ENCODE data around the gene AUTS2. TPM values are rescaled to one million over a fixed set of nuclear protein-coding genes. Genes with fewer than 3 reads are reported as not detected.
A peak's percentile ranks its signal among the peaks of the same experiment; 100 is the strongest.

The AUTS2 gene
- total RNA-seq, 1 experiment from 2014 or later, result 2.2 TPM

- no peaks in the 10 kb centered on the region for H3K36me3 ChIP-seq
- no peaks in the 10 kb centered on the region for H3K27me3 ChIP-seq
- no peak for DNase-seq
- no peaks in the 10 kb centered on the region for H3K9me3 ChIP-seq
- H3K4me3 ChIP-seq, result no peak overlapping the region
Observed at GRCh38 chr7:70556761-70557160, 958.5 kb downstream of the AUTS2 start.

DNA sequence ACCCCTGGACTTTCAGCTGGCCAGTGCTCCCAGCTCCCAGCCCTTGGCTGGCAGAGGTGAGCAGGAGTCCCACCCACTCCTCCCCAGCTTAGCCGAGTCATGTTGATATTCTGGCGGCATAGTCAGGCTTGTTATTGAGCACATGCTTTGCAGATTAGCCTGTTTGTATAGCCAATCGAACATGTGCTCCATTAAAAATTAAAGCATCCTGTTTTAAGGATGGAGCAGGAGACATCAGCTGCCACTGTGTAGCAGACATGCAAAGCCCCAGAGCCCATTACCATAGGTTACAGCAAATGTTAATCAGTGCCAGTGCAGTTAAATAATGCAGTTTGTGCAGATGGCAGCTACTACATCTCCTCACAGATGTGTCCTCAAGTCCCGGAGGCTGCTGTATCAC, 959.1 kb downstream of the AUTS2 start:
- no peaks in the 10 kb centered on the region for H3K27me3 ChIP-seq
- H3K9me3 ChIP-seq, result no peaks in the 10 kb centered on the region
- H3K4me3 ChIP-seq, result no peak overlapping the region
- no peak for DNase-seq
- H3K36me3 ChIP-seq, result no peaks in the 10 kb centered on the region

DNA sequence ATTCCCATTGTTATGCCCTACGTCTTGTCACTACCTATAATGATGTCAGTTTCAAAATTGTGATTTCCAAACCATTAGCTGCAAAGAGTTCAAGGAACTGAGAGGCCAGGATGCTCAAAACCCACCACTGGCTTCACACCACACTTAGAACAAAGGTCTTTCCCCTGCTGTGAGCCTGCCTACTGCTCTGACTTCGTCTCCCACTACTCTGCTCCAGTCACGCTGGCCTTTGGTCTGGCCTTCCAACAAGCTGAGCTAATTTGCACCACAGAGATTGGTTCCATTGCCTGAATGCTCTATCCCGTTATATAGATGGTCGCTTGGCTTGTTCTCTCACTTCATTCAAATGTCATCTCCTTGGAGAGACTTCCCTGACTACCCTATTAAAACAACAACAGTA, 961.5 kb downstream of the AUTS2 start:
- Histone ChIP-seq H3K27me3 (no peaks in the 10 kb centered on the region), H3K4me3 (no peak overlapping the region), H3K9me3 (no peaks in the 10 kb centered on the region), H3K36me3 (no peaks in the 10 kb centered on the region)
- DNase-seq, result no peak

- H3K36me3 ChIP-seq, result no peaks in the 10 kb centered on the region
- DNase-seq, result no peak
Observed at GRCh38 chr7:70563960-70564359, 965.7 kb downstream of the AUTS2 start.

DNA sequence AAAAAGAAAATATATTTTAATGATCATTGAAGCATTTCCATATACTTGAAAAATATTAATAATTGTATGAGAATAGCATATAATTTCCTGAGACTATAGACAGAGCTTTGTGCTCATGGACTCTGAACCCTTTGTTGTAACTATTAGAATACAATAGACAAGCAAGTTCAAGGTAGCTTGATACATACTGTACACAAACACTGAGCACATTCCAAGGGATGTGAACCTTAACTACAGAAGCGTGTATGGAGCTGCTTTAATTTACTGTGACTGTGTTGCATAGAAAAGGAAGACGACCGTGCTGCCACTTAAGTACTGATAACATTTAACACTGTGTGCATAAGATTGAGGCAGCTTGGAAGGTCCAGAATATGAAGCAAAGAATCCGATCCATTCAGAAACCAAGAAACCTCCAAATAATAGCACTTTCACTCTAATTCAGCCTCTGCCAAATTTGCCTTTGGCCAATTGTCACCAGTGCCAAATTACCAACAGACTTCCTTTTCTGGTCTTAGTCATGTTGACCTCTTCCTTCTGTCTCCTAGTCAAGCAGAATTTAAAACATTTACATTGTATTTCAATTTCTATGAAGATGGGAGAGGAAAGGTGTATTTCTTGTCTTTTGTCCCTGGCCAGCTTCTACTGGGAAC, 967.6 kb downstream of the AUTS2 start:
- no peaks in the 10 kb centered on the region for H3K9me3 ChIP-seq
- H3K27me3 ChIP-seq, result no peaks in the 10 kb centered on the region
- no peak overlapping the region for H3K4me3 ChIP-seq
- no peaks in the 10 kb centered on the region for H3K36me3 ChIP-seq
- no peak for DNase-seq

More at GRCh38 chr7:70563960-70564359, 965.7 kb downstream of the AUTS2 start:
- H3K4me3 ChIP-seq, result no peak overlapping the region
- no peaks in the 10 kb centered on the region for H3K27me3 ChIP-seq
- H3K9me3 ChIP-seq, result no peaks in the 10 kb centered on the region

- no peak for DNase-seq
- Histone ChIP-seq H3K36me3 (no peaks in the 10 kb centered on the region), H3K9me3 (no peaks in the 10 kb centered on the region), H3K4me3 (no peak overlapping the region), H3K27me3 (no peaks in the 10 kb centered on the region)
Observed at GRCh38 chr7:70566671-70567070, 968.4 kb downstream of the AUTS2 start.

GRCh38 chr7:70568674-70569334, 970.5 kb downstream of the AUTS2 start:
- Histone ChIP-seq H3K36me3 (no peaks in the 10 kb centered on the region), H3K27me3 (no peaks in the 10 kb centered on the region), H3K9me3 (no peaks in the 10 kb centered on the region), H3K4me3 (no peak overlapping the region)
- no peak for DNase-seq

GRCh38 chr7:70569335-70569819, 971.1 kb downstream of the AUTS2 start:
- H3K27me3 ChIP-seq, result no peaks in the 10 kb centered on the region
- H3K36me3 ChIP-seq, result no peaks in the 10 kb centered on the region
- H3K4me3 ChIP-seq, result no peak overlapping the region
- H3K9me3 ChIP-seq, result no peaks in the 10 kb centered on the region
- DNase-seq, result no peak

- Histone ChIP-seq H3K4me3 (no peak overlapping the region), H3K27me3 (no peaks in the 10 kb centered on the region), H3K9me3 (no peaks in the 10 kb centered on the region), H3K36me3 (no peaks in the 10 kb centered on the region)
- no peak for DNase-seq
Observed at GRCh38 chr7:70570029-70570428, 971.8 kb downstream of the AUTS2 start.

- DNase-seq, result no peak
- Histone ChIP-seq H3K9me3 (no peaks in the 10 kb centered on the region), H3K27me3 (no peaks in the 10 kb centered on the region), H3K4me3 (no peak overlapping the region), H3K36me3 (no peaks in the 10 kb centered on the region)
Observed at GRCh38 chr7:70570961-70571360, 972.7 kb downstream of the AUTS2 start.

GRCh38 chr7:70571403-70571934, 973.2 kb downstream of the AUTS2 start:
- no peaks in the 10 kb centered on the region for H3K9me3 ChIP-seq
- no peaks in the 10 kb centered on the region for H3K36me3 ChIP-seq
- no peaks in the 10 kb centered on the region for H3K27me3 ChIP-seq
- peak; percentile 20 for DNase-seq
- H3K4me3 ChIP-seq, result no peak overlapping the region

GRCh38 chr7:70571961-70572360, 973.7 kb downstream of the AUTS2 start:
- no peaks in the 10 kb centered on the region for H3K27me3 ChIP-seq
- H3K36me3 ChIP-seq, result no peaks in the 10 kb centered on the region
- no peak overlapping the region for H3K4me3 ChIP-seq
- no peak for DNase-seq
- H3K9me3 ChIP-seq, result no peaks in the 10 kb centered on the region

- H3K36me3 ChIP-seq, result no peaks in the 10 kb centered on the region
- DNase-seq, result no peak
- H3K9me3 ChIP-seq, result no peaks in the 10 kb centered on the region
- no peak overlapping the region for H3K4me3 ChIP-seq
- no peaks in the 10 kb centered on the region for H3K27me3 ChIP-seq
Observed at GRCh38 chr7:70572571-70572970, 974.3 kb downstream of the AUTS2 start.

- Histone ChIP-seq H3K36me3 (no peaks in the 10 kb centered on the region), H3K9me3 (no peaks in the 10 kb centered on the region), H3K4me3 (no peak overlapping the region), H3K27me3 (no peaks in the 10 kb centered on the region)
- DNase-seq, result no peak
Observed at GRCh38 chr7:70573071-70573661, 974.9 kb downstream of the AUTS2 start.

GRCh38 chr7:70573696-70574095, 975.4 kb downstream of the AUTS2 start:
- Histone ChIP-seq H3K27me3 (no peaks in the 10 kb centered on the region), H3K36me3 (no peaks in the 10 kb centered on the region), H3K9me3 (no peaks in the 10 kb centered on the region), H3K4me3 (no peak overlapping the region)
- DNase-seq, result no peak

- Histone ChIP-seq H3K27me3 (no peaks in the 10 kb centered on the region), H3K4me3 (no peak overlapping the region)
- DNase-seq, result no peak
Observed at GRCh38 chr7:70574314-70574834, 976.1 kb downstream of the AUTS2 start.

More at GRCh38 chr7:70574314-70574834, 976.1 kb downstream of the AUTS2 start:
- no peaks in the 10 kb centered on the region for H3K9me3 ChIP-seq
- no peaks in the 10 kb centered on the region for H3K36me3 ChIP-seq

Measured in MG63 (cell line).